GM12872 (cell line): Measurements from ENCODE around the gene OBP2A.

Experiments
- CTCF ChIP-seq: IDR thresholded peaks from 3 replicates; pipeline ENCODE4 v1.5.1; 2011; ENCODE audit warnings: low read depth, mild to moderate bottlenecking, low read length, moderate library complexity; ENCODE audit not compliant: insufficient read depth

OBP2A gene

GRCh38 chr9:135502168-135502872, 43.6 kb upstream of the OBP2A start:
- no peak for TF ChIP-seq CTCF

GRCh38 chr9:135502873-135503321, 43.0 kb upstream of the OBP2A start:
- no peak for TF ChIP-seq CTCF

- no peak for TF ChIP-seq CTCF
Measured at GRCh38 chr9:135503371-135504261, 42.3 kb upstream of the OBP2A start.

GRCh38 chr9:135504262-135505243, 41.4 kb upstream of the OBP2A start:
- peak; percentile 93 for TF ChIP-seq CTCF

GRCh38 chr9:135505406-135506187, 40.3 kb upstream of the OBP2A start:
- no peak for TF ChIP-seq CTCF

- TF ChIP-seq CTCF, result no peak
Measured at GRCh38 chr9:135506327-135507103, 39.4 kb upstream of the OBP2A start.
